Stimulated activated CD4-positive, alpha-beta T cell treated with anti-CD3 and anti-CD28 coated beads, Interleukin-12 subunit alpha, Interleukin-12 subunit beta, amount 100 ng/mL, for 4 hours (primary cell): ENCODE measurements around the gene DNAAF2.

ENCODE experiments used
- DNase-seq: peaks from one replicate; pipeline ENCODE4 v3.0.0-alpha.2; 2020

Gene DNAAF2

GRCh38 chr14:49582113-49582977 lies 52.7 kb downstream of the DNAAF2 start:
- no peak for DNase-seq

GRCh38 chr14:49581209-49582112 lies 53.6 kb downstream of the DNAAF2 start:
- DNase-seq, result no peak

GRCh38 chr14:49579841-49580240 lies 55.2 kb downstream of the DNAAF2 start:
- DNase-seq, result no peak

- no peak for DNase-seq
Observed at GRCh38 chr14:49578141-49578540, 56.9 kb downstream of the DNAAF2 start.
